Prostate gland (tissue), 2 donors: Measurements from ENCODE around the gene TRAF7. TPM values are rescaled to one million over a fixed set of nuclear protein-coding genes. Genes with fewer than 3 reads are reported as not detected.

ENCODE experiments used
- DNase-seq: peaks from one replicate; pipeline ENCODE4 v3.0.0-alpha.2; 2019; ENCODE audit warnings: low spot score
- H3K27ac ChIP-seq, 2 donors: fragments of 200-600 bp; sonication (generic); 2 replicates each; pipeline ENCODE4 v1.5.1; 2017 to 2019
- H3K27me3 ChIP-seq: fragments of 200-600 bp; sonication (generic); replicated peaks from 2 replicates; pipeline ENCODE4 v1.5.1; 2019; ENCODE audit not compliant: insufficient read depth
- H3K36me3 ChIP-seq, 2 donors: fragments of 200-600 bp; sonication (generic); 1 replicate in 1 of 2; 2 replicates in 1 of 2; pipeline versions ENCODE4 v1.5.1 to v1.8.1; 2017 to 2019
- H3K4me1 ChIP-seq: fragments of 200-600 bp; sonication (generic); replicated peaks from 2 replicates; pipeline ENCODE4 v1.5.1; 2019
- H3K4me3 ChIP-seq, 2 donors: fragments of 200-600 bp; sonication (generic); 2 replicates each; pipeline ENCODE4 v1.5.1; 2017 to 2019
- H3K9me3 ChIP-seq: fragments of 200-600 bp; sonication (generic); 2 replicates; pipeline ENCODE4 v1.5.1; 2017
- CTCF ChIP-seq, 4 experiments: fragments of 200-600 bp in 2 of 4; fragments of 450-650 bp in 2 of 4; sonication (generic) in 2 of 4; IDR thresholded peaks; 1 replicate in 3 of 4; 2 replicates in 1 of 4; pipeline ENCODE4 v1.5.1; 2016 to 2019; ENCODE audit warnings: antibody characterized with exemption in 4 of 4, mild to moderate bottlenecking in 2 of 4, moderate library complexity in 2 of 4
- POLR2A ChIP-seq: fragments of 450-650 bp; IDR thresholded peaks from one replicate; pipeline ENCODE4 v1.6.1; 2016; ENCODE audit warnings: antibody characterized with exemption, mild to moderate bottlenecking
- POLR2AphosphoS5 ChIP-seq: sonication (generic); formaldehyde crosslinking; IDR thresholded peaks from one replicate; pipeline ENCODE4 v1.6.1; 2017; ENCODE audit warnings: antibody characterized with exemption
- WGBS: methylation state at CpG from one replicate; pipeline ENCODE4 v1.1.5; 2018; 5-methylcytosine and 5-hydroxymethylcytosine counted together
- intact Hi-C: fragments of 100-400 bp; cut with DNase I; formaldehyde crosslinking; loops from one replicate; pipeline ENCODE4 v1.14.2; 2022
- total RNA-seq, 2 donors: library from RNA; depleted of rRNA; stranded (reverse); fragments of >200 nt; gene quantifications; one replicate each; pipeline ENCODE4 v1.1.0, GENCODE V29; 2016

Gene TRAF7
- total RNA-seq, 2 donors from 2014 or later = 40.0 to 51.5 TPM

GRCh38 chr16:2147981-2148671 is 7.5 kb upstream of the TRAF7 start, which contains the start of gene RAB26:
TSS of gene RAB26 (plus strand) at chr16:2148625. CDS start at chr16:2148784, 159 bp downstream.
- Histone ChIP-seq H3K36me3 (no peaks in the 10 kb centered on the region), H3K4me1 (peaks cover 32% of the 10 kb centered on the region), H3K27ac (peak within 1 kb of the TSS; percentile 81 to 87), H3K4me3 (peak within 1 kb of the TSS; percentile 32 to 46), H3K27me3 (no peaks in the 10 kb centered on the region), H3K9me3 (no peaks in the 10 kb centered on the region)
- peak; percentile 84 for DNase-seq
- TF ChIP-seq CTCF (IDR thresholded peaks at IDR 0.05) = no peak
- peak; percentile 65 for TF ChIP-seq POLR2AphosphoS5
- peak; percentile 48 for TF ChIP-seq POLR2A
- intact Hi-C loops = no loop called here
- WGBS = 2% methylated on average over 49 of the region's 55 CpGs

GRCh38 chr16:2148714-2149629 is 6.6 kb upstream of the TRAF7 start:
- WGBS = 4% methylated on average over 28 of the region's 62 CpGs
- H3K27me3 ChIP-seq = no peaks in the 10 kb centered on the region
- H3K4me1 ChIP-seq = peaks cover 36% of the 10 kb centered on the region
- H3K9me3 ChIP-seq = no peaks in the 10 kb centered on the region
- no peak for DNase-seq
- H3K27ac ChIP-seq = peak overlapping the region in 1 of 2 donors; percentile 57
- intact Hi-C loops = no loop called here
- H3K4me3 ChIP-seq = peak overlapping the region; percentile 32 to 46
- TF ChIP-seq POLR2A (no peak), CTCF (IDR thresholded peaks at IDR 0.05) (peak in 2 of 4 experiments; percentile 27 to 49)
- no peaks in the 10 kb centered on the region for H3K36me3 ChIP-seq

- no peak for TF ChIP-seq POLR2A
- TF ChIP-seq CTCF (IDR thresholded peaks at IDR 0.05) = no peak
- TF ChIP-seq POLR2AphosphoS5 = no peak
- Histone ChIP-seq H3K27ac (no peak overlapping the region), H3K4me1 (peaks cover 37% of the 10 kb centered on the region), H3K4me3 (no peak overlapping the region), H3K36me3 (no peaks in the 10 kb centered on the region), H3K9me3 (no peaks in the 10 kb centered on the region), H3K27me3 (no peaks in the 10 kb centered on the region)
- no peak for DNase-seq
- intact Hi-C loops = no loop called here
- 63% methylated on average over 24 of the region's 24 CpGs for WGBS
Measured at GRCh38 chr16:2149630-2150417, 5.8 kb upstream of the TRAF7 start.

- Histone ChIP-seq H3K27me3 (no peaks in the 10 kb centered on the region), H3K4me3 (no peak overlapping the region), H3K36me3 (no peaks in the 10 kb centered on the region), H3K27ac (peak overlapping the region; percentile 26 to 36), H3K9me3 (no peaks in the 10 kb centered on the region), H3K4me1 (peaks cover 37% of the 10 kb centered on the region)
- TF ChIP-seq POLR2AphosphoS5 = no peak
- TF ChIP-seq CTCF (IDR thresholded peaks at IDR 0.05) = peak in 1 of 4 experiments; percentile 10
- peak; percentile 26 for TF ChIP-seq POLR2A
- no peak for DNase-seq
- 34% methylated on average over 18 of the region's 18 CpGs for WGBS
- intact Hi-C loops = no loop called here
Measured at GRCh38 chr16:2150418-2151187, 5.0 kb upstream of the TRAF7 start.
